SK-N-SH (cell line): ENCODE measurements around the gene LRRC27.

Experiments used
- POLR2AphosphoS5 ChIP-seq: IDR thresholded peaks from 2 replicates; pipeline ENCODE4 v1.6.1; 2012; ENCODE audit warnings: low read depth, low read length
- TF ChIP-seq, protein P1 (sequence below): IDR thresholded peaks from 2 replicates; pipeline ENCODE4 v1.4.0; 2012; ENCODE audit warnings: low read depth, borderline replicate concordance

DNA sequence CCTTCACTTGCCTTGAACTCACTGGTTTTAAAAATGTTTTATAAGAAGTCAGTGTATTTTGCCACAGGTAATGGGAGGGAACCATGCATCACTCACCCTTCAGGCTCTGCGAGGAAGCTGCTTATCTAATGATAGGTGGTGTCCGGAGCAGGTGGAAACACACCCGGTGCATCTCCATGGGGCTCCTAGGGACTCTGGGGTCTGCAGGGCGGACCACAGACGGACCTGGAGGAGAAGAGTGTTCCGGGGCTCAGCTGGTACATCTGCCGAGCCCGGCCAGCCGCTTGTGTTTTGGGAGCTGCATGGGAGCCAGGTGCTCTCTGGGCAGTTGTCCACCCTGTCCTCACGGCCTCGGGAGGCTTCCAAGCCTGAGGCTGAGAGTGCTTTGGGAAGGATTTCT is 7.3 kb downstream of the LRRC27 start:
- TF ChIP-seq, protein P1, sequence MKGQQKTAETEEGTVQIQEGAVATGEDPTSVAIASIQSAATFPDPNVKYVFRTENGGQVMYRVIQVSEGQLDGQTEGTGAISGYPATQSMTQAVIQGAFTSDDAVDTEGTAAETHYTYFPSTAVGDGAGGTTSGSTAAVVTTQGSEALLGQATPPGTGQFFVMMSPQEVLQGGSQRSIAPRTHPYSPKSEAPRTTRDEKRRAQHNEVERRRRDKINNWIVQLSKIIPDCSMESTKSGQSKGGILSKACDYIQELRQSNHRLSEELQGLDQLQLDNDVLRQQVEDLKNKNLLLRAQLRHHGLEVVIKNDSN, result no peak
- TF ChIP-seq POLR2AphosphoS5, result no peak
